Measurements from ENCODE around the gene MAD2L1BP.
"Not testable (repeated sequence)": the region's sequence is repeated elsewhere in the genome, so short reads cannot be mapped to it uniquely, and the experiment has no call there.

GRCh38 chr6:43633002-43633401, 2.6 kb upstream of the MAD2L1BP start:
- not testable (repeated sequence) for TF ChIP-seq CTCF (IDR thresholded peaks at IDR 0.05); SMC3 (IDR thresholded peaks at IDR 0.05; ENCODE audit: low read depth, low read length)

Data from SK-N-SH (cell line).